HEK293 (cell line): ENCODE measurements around the gene ZNF217.

Experiments
- BCL11A ChIP-seq: fragments of 450-650 bp; formaldehyde crosslinking; IDR thresholded peaks from 2 replicates; pipeline ENCODE4 v1.5.1; 2016; ENCODE audit warnings: low read depth, missing biosample characterization, missing genetic modification characterization
- KLF1 ChIP-seq: fragments of 450-650 bp; formaldehyde crosslinking; IDR thresholded peaks from 2 replicates; pipeline ENCODE4 v1.5.1; 2016; ENCODE audit warnings: missing biosample characterization, missing genetic modification characterization
- PRDM1 ChIP-seq: fragments of 450-650 bp; formaldehyde crosslinking; IDR thresholded peaks from 2 replicates; pipeline ENCODE4; 2016; ENCODE audit warnings: missing biosample characterization, missing genetic modification characterization
- TCF7L2 ChIP-seq: IDR thresholded peaks from 2 replicates; pipeline ENCODE4 v1.6.1; 2011; ENCODE audit warnings: low read depth, mild to moderate bottlenecking, inconsistent platforms, low read length, moderate library complexity, borderline replicate concordance
- ZNF16 ChIP-seq: fragments of 450-650 bp; formaldehyde crosslinking; IDR thresholded peaks from 2 replicates; pipeline ENCODE4 v1.5.1; 2016; ENCODE audit warnings: low read depth, missing biosample characterization, missing genetic modification characterization
- ZNF169 ChIP-seq: fragments of 450-650 bp; formaldehyde crosslinking; IDR thresholded peaks from 2 replicates; pipeline ENCODE4 v1.5.1; 2016; ENCODE audit warnings: missing biosample characterization, missing genetic modification characterization
- ZNF2 ChIP-seq: fragments of 450-650 bp; formaldehyde crosslinking; IDR thresholded peaks from 2 replicates; pipeline ENCODE4 v1.5.1; 2016; ENCODE audit warnings: missing biosample characterization, missing genetic modification characterization
- ZNF221 ChIP-seq: fragments of 450-650 bp; formaldehyde crosslinking; IDR thresholded peaks from 2 replicates; pipeline ENCODE4 v1.5.1; 2017; ENCODE audit warnings: missing biosample characterization, missing genetic modification characterization, borderline replicate concordance
- ZNF311 ChIP-seq: fragments of 450-650 bp; formaldehyde crosslinking; IDR thresholded peaks from 2 replicates; pipeline ENCODE4 v1.5.1; 2017; ENCODE audit warnings: missing biosample characterization, missing genetic modification characterization, borderline replicate concordance
- ZNF354C ChIP-seq: fragments of 450-650 bp; formaldehyde crosslinking; IDR thresholded peaks from 2 replicates; pipeline ENCODE4 v1.5.1; 2016; ENCODE audit warnings: missing biosample characterization, missing genetic modification characterization, low read depth, borderline replicate concordance
- ZNF423 ChIP-seq: fragments of 450-650 bp; formaldehyde crosslinking; IDR thresholded peaks from 2 replicates; pipeline ENCODE4 v1.5.1; 2016; ENCODE audit warnings: missing biosample characterization, missing genetic modification characterization
- ZNF433 ChIP-seq: fragments of 450-650 bp; formaldehyde crosslinking; IDR thresholded peaks from 2 replicates; pipeline ENCODE4 v1.5.1; 2016; ENCODE audit warnings: missing biosample characterization, missing genetic modification characterization, low read depth
- ZNF473 ChIP-seq: fragments of 450-650 bp; formaldehyde crosslinking; IDR thresholded peaks from 2 replicates; pipeline ENCODE4 v1.5.1; 2017; ENCODE audit warnings: missing biosample characterization, missing genetic modification characterization
- ZNF558 ChIP-seq: fragments of 450-650 bp; formaldehyde crosslinking; IDR thresholded peaks from 2 replicates; pipeline ENCODE4 v1.5.1; 2016; ENCODE audit warnings: missing biosample characterization, missing genetic modification characterization
- ZNF658 ChIP-seq: fragments of 450-650 bp; formaldehyde crosslinking; IDR thresholded peaks from 2 replicates; pipeline ENCODE4; 2016; ENCODE audit warnings: missing biosample characterization, missing genetic modification characterization
- ZNF707 ChIP-seq: fragments of 450-650 bp; formaldehyde crosslinking; IDR thresholded peaks from 2 replicates; pipeline ENCODE4 v1.5.1; 2016; ENCODE audit warnings: missing biosample characterization, missing genetic modification characterization
- ZNF785 ChIP-seq: fragments of 450-650 bp; formaldehyde crosslinking; IDR thresholded peaks from 2 replicates; pipeline ENCODE4 v1.5.1; 2016; ENCODE audit warnings: missing biosample characterization, missing genetic modification characterization
- ZNF843 ChIP-seq: fragments of 450-650 bp; formaldehyde crosslinking; IDR thresholded peaks from 2 replicates; pipeline ENCODE4 v1.5.1; 2016; ENCODE audit warnings: missing biosample characterization, missing genetic modification characterization
- TF ChIP-seq, protein P1 (sequence below): fragments of 450-650 bp; formaldehyde crosslinking; IDR thresholded peaks from 2 replicates; pipeline ENCODE4 v1.5.1; 2016; ENCODE audit warnings: missing biosample characterization, missing genetic modification characterization
- TF ChIP-seq, protein P2 (sequence below): fragments of 450-650 bp; formaldehyde crosslinking; conservative IDR thresholded peaks from 2 replicates; pipeline ENCODE4 v1.5.1; 2016; ENCODE audit warnings: low read depth, missing biosample characterization, missing genetic modification characterization
- TF ChIP-seq, protein P3 (sequence below): fragments of 450-650 bp; formaldehyde crosslinking; IDR thresholded peaks from 2 replicates; pipeline ENCODE4 v1.5.1; 2016; ENCODE audit warnings: missing biosample characterization, missing genetic modification characterization, borderline replicate concordance
- TF ChIP-seq, protein P4 (sequence below): sonication (generic); formaldehyde crosslinking; IDR thresholded peaks from 2 replicates; pipeline ENCODE4 v1.8.1; 2022; ENCODE audit warnings: mild to moderate bottlenecking, moderate library complexity, missing genetic modification reagents
- TF ChIP-seq, protein P5 (sequence below): fragments of 450-650 bp; formaldehyde crosslinking; IDR thresholded peaks from 2 replicates; pipeline ENCODE4; 2016; ENCODE audit warnings: missing biosample characterization, missing genetic modification characterization
- TF ChIP-seq, protein P6 (sequence below): fragments of 450-650 bp; formaldehyde crosslinking; IDR thresholded peaks from 2 replicates; pipeline ENCODE4 v1.5.1; 2017; ENCODE audit warnings: missing biosample characterization, missing genetic modification characterization

ZNF217 gene

DNA sequence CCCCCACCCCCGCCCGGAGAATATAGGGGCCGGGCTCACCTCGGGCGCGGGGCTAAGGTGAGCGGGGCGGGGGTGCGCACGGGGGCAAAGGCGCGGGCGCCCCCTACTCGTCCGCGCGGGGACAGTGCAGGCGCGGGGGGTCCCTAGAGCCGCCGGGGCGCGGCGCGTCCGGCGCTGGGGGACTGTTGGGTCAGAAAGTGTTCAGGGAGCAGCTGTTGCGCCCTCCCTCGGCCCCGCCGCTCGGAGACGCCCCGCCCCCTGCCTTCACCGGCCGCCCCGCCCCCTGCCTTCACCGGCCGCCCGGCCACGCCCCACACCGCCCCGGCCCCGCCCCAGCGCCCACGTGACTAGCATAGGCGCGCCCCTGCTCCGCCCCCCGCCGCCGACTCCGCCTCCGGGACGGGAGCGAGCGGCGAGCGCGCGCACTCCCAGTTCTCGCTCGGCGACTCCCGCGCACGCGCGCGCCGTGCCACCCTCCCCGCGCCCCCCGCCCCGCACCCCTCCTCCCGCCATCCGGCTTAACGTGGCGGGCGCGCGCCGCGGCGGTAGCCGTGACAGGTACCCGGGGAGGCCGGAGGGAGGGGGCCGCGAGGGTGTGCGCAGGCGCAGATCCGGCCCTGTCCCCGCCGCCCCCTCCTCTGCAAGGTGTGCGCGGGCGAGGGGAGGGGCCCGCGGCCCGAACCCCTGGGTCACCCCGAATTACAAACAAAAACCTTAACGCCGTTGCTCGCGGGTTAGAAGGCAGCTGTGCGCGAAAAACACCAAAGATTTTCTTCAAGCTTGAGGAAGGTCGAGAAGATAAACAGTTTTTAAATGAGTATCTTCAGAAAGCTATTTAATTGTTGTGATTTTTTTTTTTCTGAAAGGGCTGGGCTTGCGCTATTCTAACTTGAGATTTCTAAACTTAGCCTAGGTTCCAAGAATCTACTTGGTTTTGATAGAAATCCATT is 704 bp upstream of the ZNF217 start (continued):
- TF ChIP-seq, protein P1, sequence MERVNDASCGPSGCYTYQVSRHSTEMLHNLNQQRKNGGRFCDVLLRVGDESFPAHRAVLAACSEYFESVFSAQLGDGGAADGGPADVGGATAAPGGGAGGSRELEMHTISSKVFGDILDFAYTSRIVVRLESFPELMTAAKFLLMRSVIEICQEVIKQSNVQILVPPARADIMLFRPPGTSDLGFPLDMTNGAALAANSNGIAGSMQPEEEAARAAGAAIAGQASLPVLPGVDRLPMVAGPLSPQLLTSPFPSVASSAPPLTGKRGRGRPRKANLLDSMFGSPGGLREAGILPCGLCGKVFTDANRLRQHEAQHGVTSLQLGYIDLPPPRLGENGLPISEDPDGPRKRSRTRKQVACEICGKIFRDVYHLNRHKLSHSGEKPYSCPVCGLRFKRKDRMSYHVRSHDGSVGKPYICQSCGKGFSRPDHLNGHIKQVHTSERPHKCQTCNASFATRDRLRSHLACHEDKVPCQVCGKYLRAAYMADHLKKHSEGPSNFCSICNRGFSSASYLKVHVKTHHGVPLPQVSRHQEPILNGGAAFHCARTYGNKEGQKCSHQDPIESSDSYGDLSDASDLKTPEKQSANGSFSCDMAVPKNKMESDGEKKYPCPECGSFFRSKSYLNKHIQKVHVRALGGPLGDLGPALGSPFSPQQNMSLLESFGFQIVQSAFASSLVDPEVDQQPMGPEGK (tag by site-specific recombination), result peak; percentile 72
- no peak for TF ChIP-seq ZNF221 (tag by site-specific recombination)
- TF ChIP-seq ZNF558 (tag by site-specific recombination), result no peak
- TF ChIP-seq, protein P2, sequence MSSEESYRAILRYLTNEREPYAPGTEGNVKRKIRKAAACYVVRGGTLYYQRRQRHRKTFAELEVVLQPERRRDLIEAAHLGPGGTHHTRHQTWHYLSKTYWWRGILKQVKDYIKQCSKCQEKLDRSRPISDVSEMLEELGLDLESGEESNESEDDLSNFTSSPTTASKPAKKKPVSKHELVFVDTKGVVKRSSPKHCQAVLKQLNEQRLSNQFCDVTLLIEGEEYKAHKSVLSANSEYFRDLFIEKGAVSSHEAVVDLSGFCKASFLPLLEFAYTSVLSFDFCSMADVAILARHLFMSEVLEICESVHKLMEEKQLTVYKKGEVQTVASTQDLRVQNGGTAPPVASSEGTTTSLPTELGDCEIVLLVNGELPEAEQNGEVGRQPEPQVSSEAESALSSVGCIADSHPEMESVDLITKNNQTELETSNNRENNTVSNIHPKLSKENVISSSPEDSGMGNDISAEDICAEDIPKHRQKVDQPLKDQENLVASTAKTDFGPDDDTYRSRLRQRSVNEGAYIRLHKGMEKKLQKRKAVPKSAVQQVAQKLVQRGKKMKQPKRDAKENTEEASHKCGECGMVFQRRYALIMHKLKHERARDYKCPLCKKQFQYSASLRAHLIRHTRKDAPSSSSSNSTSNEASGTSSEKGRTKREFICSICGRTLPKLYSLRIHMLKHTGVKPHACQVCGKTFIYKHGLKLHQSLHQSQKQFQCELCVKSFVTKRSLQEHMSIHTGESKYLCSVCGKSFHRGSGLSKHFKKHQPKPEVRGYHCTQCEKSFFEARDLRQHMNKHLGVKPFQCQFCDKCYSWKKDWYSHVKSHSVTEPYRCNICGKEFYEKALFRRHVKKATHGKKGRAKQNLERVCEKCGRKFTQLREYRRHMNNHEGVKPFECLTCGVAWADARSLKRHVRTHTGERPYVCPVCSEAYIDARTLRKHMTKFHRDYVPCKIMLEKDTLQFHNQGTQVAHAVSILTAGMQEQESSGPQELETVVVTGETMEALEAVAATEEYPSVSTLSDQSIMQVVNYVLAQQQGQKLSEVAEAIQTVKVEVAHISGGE (tag by site-specific recombination), result 0 out of 2 replicates have a peak, but pooled peaks have one; percentile 15
- TF ChIP-seq BCL11A (tag by site-specific recombination), result no peak
- no peak for TF ChIP-seq ZNF354C (tag by site-specific recombination)
- no peak for TF ChIP-seq KLF1 (tag by site-specific recombination)
- no peak for TF ChIP-seq ZNF785 (tag by site-specific recombination)
- TF ChIP-seq ZNF433 (tag by site-specific recombination), result no peak
- TF ChIP-seq, protein P3, sequence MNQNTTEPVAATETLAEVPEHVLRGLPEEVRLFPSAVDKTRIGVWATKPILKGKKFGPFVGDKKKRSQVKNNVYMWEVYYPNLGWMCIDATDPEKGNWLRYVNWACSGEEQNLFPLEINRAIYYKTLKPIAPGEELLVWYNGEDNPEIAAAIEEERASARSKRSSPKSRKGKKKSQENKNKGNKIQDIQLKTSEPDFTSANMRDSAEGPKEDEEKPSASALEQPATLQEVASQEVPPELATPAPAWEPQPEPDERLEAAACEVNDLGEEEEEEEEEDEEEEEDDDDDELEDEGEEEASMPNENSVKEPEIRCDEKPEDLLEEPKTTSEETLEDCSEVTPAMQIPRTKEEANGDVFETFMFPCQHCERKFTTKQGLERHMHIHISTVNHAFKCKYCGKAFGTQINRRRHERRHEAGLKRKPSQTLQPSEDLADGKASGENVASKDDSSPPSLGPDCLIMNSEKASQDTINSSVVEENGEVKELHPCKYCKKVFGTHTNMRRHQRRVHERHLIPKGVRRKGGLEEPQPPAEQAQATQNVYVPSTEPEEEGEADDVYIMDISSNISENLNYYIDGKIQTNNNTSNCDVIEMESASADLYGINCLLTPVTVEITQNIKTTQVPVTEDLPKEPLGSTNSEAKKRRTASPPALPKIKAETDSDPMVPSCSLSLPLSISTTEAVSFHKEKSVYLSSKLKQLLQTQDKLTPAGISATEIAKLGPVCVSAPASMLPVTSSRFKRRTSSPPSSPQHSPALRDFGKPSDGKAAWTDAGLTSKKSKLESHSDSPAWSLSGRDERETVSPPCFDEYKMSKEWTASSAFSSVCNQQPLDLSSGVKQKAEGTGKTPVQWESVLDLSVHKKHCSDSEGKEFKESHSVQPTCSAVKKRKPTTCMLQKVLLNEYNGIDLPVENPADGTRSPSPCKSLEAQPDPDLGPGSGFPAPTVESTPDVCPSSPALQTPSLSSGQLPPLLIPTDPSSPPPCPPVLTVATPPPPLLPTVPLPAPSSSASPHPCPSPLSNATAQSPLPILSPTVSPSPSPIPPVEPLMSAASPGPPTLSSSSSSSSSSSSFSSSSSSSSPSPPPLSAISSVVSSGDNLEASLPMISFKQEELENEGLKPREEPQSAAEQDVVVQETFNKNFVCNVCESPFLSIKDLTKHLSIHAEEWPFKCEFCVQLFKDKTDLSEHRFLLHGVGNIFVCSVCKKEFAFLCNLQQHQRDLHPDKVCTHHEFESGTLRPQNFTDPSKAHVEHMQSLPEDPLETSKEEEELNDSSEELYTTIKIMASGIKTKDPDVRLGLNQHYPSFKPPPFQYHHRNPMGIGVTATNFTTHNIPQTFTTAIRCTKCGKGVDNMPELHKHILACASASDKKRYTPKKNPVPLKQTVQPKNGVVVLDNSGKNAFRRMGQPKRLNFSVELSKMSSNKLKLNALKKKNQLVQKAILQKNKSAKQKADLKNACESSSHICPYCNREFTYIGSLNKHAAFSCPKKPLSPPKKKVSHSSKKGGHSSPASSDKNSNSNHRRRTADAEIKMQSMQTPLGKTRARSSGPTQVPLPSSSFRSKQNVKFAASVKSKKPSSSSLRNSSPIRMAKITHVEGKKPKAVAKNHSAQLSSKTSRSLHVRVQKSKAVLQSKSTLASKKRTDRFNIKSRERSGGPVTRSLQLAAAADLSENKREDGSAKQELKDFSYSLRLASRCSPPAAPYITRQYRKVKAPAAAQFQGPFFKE (tag by site-specific recombination), result no peak
- TF ChIP-seq ZNF16 (tag by site-specific recombination), result no peak
- TF ChIP-seq TCF7L2, result no peak
- no peak for TF ChIP-seq ZNF658 (tag by site-specific recombination)
- no peak for TF ChIP-seq ZNF473 (tag by site-specific recombination)
- no peak for TF ChIP-seq ZNF423 (tag by site-specific recombination)
- TF ChIP-seq, protein P4, sequence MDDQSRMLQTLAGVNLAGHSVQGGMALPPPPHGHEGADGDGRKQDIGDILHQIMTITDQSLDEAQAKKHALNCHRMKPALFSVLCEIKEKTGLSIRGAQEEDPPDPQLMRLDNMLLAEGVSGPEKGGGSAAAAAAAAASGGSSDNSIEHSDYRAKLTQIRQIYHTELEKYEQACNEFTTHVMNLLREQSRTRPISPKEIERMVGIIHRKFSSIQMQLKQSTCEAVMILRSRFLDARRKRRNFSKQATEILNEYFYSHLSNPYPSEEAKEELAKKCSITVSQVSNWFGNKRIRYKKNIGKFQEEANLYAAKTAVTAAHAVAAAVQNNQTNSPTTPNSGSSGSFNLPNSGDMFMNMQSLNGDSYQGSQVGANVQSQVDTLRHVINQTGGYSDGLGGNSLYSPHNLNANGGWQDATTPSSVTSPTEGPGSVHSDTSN (CRISPR knock-in tag), result no peak
- no peak for TF ChIP-seq PRDM1 (tag by site-specific recombination)
- TF ChIP-seq ZNF311, result no peak
- no peak for TF ChIP-seq ZNF169 (tag by site-specific recombination)
- TF ChIP-seq, protein P5, sequence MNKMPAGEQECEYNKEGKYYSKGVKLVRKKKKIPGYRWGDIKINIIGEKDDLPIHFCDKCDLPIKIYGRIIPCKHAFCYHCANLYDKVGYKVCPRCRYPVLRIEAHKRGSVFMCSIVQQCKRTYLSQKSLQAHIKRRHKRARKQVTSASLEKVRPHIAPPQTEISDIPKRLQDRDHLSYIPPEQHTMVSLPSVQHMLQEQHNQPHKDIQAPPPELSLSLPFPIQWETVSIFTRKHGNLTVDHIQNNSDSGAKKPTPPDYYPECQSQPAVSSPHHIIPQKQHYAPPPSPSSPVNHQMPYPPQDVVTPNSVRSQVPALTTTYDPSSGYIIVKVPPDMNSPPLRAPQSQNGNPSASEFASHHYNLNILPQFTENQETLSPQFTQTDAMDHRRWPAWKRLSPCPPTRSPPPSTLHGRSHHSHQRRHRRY, result no peak
- no peak for TF ChIP-seq ZNF707 (tag by site-specific recombination)
- TF ChIP-seq ZNF2 (tag by site-specific recombination), result no peak
- TF ChIP-seq ZNF843, result no peak
- TF ChIP-seq, protein P6, sequence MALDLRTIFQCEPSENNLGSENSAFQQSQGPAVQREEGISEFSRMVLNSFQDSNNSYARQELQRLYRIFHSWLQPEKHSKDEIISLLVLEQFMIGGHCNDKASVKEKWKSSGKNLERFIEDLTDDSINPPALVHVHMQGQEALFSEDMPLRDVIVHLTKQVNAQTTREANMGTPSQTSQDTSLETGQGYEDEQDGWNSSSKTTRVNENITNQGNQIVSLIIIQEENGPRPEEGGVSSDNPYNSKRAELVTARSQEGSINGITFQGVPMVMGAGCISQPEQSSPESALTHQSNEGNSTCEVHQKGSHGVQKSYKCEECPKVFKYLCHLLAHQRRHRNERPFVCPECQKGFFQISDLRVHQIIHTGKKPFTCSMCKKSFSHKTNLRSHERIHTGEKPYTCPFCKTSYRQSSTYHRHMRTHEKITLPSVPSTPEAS (tag by site-specific recombination), result no peak
